Measurements from ENCODE around the gene CAMK2N1.

Gene CAMK2N1

DNA sequence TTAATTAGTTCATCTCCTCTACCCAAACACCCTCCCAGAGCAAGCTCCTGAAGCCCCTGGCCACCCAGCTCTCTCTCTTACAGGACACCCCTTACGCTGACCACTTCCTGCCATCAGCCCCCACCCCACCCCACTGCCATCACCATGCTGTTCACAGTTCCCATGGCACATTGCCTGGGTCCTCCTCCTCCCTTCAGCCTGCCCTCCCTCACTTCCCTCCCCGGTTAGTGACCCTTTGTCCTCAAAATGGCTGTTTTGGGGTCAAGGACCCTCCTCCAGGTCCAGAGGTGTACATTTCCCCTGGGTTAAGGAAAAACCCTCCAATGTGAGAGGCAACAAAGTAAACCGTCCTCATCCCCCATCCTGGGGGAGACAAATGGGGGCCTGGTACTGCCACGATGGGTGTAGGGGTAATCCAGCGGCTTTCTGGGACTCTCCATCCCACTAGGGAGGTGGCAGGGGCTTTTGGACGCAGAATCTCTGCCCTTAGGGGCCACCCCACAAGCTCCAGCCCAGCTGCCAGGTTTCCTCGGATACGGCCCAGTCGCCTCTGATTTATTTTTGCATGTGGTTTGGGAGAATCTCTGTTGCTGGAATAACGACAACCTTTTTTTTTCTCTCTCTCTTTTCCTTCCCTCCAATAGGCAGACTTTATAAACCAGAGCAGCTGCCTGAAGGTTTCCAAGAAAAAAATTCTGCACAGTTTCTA lies 8.5 kb downstream of the CAMK2N1 start:
- TF ChIP-seq, protein P1, sequence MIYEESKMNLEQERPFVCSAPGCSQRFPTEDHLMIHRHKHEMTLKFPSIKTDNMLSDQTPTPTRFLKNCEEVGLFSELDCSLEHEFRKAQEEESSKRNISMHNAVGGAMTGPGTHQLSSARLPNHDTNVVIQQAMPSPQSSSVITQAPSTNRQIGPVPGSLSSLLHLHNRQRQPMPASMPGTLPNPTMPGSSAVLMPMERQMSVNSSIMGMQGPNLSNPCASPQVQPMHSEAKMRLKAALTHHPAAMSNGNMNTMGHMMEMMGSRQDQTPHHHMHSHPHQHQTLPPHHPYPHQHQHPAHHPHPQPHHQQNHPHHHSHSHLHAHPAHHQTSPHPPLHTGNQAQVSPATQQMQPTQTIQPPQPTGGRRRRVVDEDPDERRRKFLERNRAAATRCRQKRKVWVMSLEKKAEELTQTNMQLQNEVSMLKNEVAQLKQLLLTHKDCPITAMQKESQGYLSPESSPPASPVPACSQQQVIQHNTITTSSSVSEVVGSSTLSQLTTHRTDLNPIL (CRISPR knock-in tag; IDR thresholded peaks at IDR 0.05; ENCODE audit: low read depth) = no peak
- TF ChIP-seq TCF4 (CRISPR knock-in tag; IDR thresholded peaks at IDR 0.05; ENCODE audit: borderline replicate concordance) = no peak
- TF ChIP-seq ZFP3 (CRISPR knock-in tag; IDR thresholded peaks at IDR 0.05) = no peak
- no peak for TF ChIP-seq ARNTL (CRISPR knock-in tag; IDR thresholded peaks at IDR 0.05; ENCODE audit: borderline replicate concordance, low read depth)
- TF ChIP-seq ISL1 (CRISPR knock-in tag; IDR thresholded peaks at IDR 0.05) = no peak
- TF ChIP-seq, protein P2, sequence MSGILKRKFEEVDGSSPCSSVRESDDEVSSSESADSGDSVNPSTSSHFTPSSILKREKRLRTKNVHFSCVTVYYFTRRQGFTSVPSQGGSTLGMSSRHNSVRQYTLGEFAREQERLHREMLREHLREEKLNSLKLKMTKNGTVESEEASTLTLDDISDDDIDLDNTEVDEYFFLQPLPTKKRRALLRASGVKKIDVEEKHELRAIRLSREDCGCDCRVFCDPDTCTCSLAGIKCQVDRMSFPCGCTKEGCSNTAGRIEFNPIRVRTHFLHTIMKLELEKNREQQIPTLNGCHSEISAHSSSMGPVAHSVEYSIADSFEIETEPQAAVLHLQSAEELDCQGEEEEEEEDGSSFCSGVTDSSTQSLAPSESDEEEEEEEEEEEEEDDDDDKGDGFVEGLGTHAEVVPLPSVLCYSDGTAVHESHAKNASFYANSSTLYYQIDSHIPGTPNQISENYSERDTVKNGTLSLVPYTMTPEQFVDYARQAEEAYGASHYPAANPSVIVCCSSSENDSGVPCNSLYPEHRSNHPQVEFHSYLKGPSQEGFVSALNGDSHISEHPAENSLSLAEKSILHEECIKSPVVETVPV (CRISPR knock-in tag; IDR thresholded peaks at IDR 0.05) = no peak
- TF ChIP-seq, protein P3, sequence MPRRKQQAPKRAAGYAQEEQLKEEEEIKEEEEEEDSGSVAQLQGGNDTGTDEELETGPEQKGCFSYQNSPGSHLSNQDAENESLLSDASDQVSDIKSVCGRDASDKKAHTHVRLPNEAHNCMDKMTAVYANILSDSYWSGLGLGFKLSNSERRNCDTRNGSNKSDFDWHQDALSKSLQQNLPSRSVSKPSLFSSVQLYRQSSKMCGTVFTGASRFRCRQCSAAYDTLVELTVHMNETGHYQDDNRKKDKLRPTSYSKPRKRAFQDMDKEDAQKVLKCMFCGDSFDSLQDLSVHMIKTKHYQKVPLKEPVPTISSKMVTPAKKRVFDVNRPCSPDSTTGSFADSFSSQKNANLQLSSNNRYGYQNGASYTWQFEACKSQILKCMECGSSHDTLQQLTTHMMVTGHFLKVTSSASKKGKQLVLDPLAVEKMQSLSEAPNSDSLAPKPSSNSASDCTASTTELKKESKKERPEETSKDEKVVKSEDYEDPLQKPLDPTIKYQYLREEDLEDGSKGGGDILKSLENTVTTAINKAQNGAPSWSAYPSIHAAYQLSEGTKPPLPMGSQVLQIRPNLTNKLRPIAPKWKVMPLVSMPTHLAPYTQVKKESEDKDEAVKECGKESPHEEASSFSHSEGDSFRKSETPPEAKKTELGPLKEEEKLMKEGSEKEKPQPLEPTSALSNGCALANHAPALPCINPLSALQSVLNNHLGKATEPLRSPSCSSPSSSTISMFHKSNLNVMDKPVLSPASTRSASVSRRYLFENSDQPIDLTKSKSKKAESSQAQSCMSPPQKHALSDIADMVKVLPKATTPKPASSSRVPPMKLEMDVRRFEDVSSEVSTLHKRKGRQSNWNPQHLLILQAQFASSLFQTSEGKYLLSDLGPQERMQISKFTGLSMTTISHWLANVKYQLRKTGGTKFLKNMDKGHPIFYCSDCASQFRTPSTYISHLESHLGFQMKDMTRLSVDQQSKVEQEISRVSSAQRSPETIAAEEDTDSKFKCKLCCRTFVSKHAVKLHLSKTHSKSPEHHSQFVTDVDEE (CRISPR knock-in tag; IDR thresholded peaks at IDR 0.05) = no peak
- TF ChIP-seq CSDC2 (CRISPR knock-in tag; IDR thresholded peaks at IDR 0.05) = no peak
- no peak for TF ChIP-seq GLIS3 (CRISPR knock-in tag; IDR thresholded peaks at IDR 0.05)
- TF ChIP-seq ZNF70 (CRISPR knock-in tag; IDR thresholded peaks at IDR 0.05) = no peak
- no peak for TF ChIP-seq BACH2 (CRISPR knock-in tag; IDR thresholded peaks at IDR 0.05; ENCODE audit: borderline replicate concordance)
- TF ChIP-seq ZNF565 (CRISPR knock-in tag; conservative IDR thresholded peaks at IDR 0.05; ENCODE audit: low read depth) = no peak
- TF ChIP-seq SNAI2 (CRISPR knock-in tag; IDR thresholded peaks at IDR 0.05) = no peak
- no peak for TF ChIP-seq ZFP30 (CRISPR knock-in tag; IDR thresholded peaks at IDR 0.05)
- TF ChIP-seq, protein P4, sequence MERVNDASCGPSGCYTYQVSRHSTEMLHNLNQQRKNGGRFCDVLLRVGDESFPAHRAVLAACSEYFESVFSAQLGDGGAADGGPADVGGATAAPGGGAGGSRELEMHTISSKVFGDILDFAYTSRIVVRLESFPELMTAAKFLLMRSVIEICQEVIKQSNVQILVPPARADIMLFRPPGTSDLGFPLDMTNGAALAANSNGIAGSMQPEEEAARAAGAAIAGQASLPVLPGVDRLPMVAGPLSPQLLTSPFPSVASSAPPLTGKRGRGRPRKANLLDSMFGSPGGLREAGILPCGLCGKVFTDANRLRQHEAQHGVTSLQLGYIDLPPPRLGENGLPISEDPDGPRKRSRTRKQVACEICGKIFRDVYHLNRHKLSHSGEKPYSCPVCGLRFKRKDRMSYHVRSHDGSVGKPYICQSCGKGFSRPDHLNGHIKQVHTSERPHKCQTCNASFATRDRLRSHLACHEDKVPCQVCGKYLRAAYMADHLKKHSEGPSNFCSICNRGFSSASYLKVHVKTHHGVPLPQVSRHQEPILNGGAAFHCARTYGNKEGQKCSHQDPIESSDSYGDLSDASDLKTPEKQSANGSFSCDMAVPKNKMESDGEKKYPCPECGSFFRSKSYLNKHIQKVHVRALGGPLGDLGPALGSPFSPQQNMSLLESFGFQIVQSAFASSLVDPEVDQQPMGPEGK (CRISPR knock-in tag; IDR thresholded peaks at IDR 0.05; ENCODE audit: borderline replicate concordance) = no peak
- TF ChIP-seq TOX (CRISPR knock-in tag; IDR thresholded peaks at IDR 0.05; ENCODE audit: borderline replicate concordance) = no peak
- no peak for TF ChIP-seq PPARA (CRISPR knock-in tag; IDR thresholded peaks at IDR 0.05; ENCODE audit: borderline replicate concordance)
- TF ChIP-seq RARB (CRISPR knock-in tag; IDR thresholded peaks at IDR 0.05) = no peak
- no peak for ATAC-seq

DNA sequence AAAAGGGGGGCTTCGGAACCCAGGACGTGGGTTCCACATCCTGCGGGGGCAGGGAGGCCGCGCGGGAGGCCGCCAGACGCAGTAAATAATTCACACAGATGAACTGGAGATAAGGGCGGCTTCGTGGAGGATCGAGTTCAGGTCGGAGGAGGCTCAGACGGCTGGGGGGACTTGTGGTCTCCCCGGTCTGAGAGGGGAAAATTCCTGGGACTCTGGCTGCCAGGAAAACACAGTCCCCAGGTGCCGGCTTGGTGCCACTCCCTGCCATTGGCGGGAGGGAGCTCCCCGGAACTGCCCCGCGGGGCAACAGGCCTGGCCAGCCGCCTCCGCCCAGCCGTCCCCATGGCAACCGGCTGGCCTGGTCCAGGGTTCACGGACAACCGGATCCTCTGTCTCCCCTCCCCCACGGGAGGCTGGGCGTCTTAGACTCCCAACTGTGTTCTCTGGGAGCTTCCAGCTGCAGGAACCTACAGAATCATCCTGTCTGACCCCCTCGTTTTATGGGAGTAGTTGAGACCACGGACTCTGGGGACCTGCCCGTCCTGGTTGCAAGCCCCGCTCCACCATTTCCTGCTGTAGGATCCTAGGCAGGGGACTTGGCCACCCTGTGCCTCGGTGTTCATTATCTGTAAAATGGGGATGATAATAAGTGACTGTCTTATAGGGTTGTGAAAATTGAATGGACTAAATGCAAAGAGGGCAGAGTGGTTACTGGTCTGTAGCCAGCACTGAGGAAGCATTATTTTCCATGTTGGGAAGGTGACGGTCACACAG lies 9.6 kb downstream of the CAMK2N1 start:
- peak; percentile 36; the same call in 1 of the 2 replicates for TF ChIP-seq TCF4 (CRISPR knock-in tag; IDR thresholded peaks at IDR 0.05; ENCODE audit: borderline replicate concordance)
- TF ChIP-seq CSDC2 (CRISPR knock-in tag; IDR thresholded peaks at IDR 0.05) = no peak
- no peak for TF ChIP-seq TOX (CRISPR knock-in tag; IDR thresholded peaks at IDR 0.05; ENCODE audit: borderline replicate concordance)
- no peak for TF ChIP-seq GLIS3 (CRISPR knock-in tag; IDR thresholded peaks at IDR 0.05)
- TF ChIP-seq, protein P3 (CRISPR knock-in tag; IDR thresholded peaks at IDR 0.05) = peak; percentile 64; the same call in 1 of the 2 replicates
- peak; percentile 61 for ATAC-seq

All from SK-N-SH treated with all-trans-retinoic acid at 6 μM for 48 hours (cell line).